Subcutaneous adipose tissue (tissue), 4 donors: ENCODE data around the gene MFN2. TPM values are rescaled to one million over a fixed set of nuclear protein-coding genes. Genes with fewer than 3 reads are reported as not detected.

Experiments
- CTCF ChIP-seq: fragments of 450-650 bp; IDR thresholded peaks from one replicate; pipeline ENCODE4 v1.5.1; 2016; ENCODE audit warnings: low read depth, mild to moderate bottlenecking, control low read depth, antibody characterized with exemption, moderate library complexity
- total RNA-seq, 4 donors: library from RNA; depleted of rRNA; stranded (reverse); fragments of >200 nt; gene quantifications; one replicate each; pipeline ENCODE4 v1.1.0, GENCODE V29; 2016

MFN2 gene
- total RNA-seq, 4 donors from 2014 or later = 46.5 to 69.9 (median 48.8) TPM

GRCh38 chr1:11940260-11940921 is 39.9 kb upstream of the MFN2 start:
- TF ChIP-seq CTCF = no peak

- no peak for TF ChIP-seq CTCF
Observed at GRCh38 chr1:11942280-11942679, 38.0 kb upstream of the MFN2 start.

GRCh38 chr1:11943619-11944018 is 36.6 kb upstream of the MFN2 start:
- no peak for TF ChIP-seq CTCF

- no peak for TF ChIP-seq CTCF
Observed at GRCh38 chr1:11944358-11944931, 35.8 kb upstream of the MFN2 start.

GRCh38 chr1:11946647-11947046 is 33.6 kb upstream of the MFN2 start:
- no peak for TF ChIP-seq CTCF

GRCh38 chr1:11948822-11949458 is 31.3 kb upstream of the MFN2 start:
- TF ChIP-seq CTCF = no peak

- TF ChIP-seq CTCF = no peak
Observed at GRCh38 chr1:11951901-11952300, 28.3 kb upstream of the MFN2 start.
